ENCODE measurements around the gene TMEM144. TPM values are rescaled to one million over a fixed set of nuclear protein-coding genes. Genes with fewer than 3 reads are reported as not detected.
"Not testable (repeated sequence)": the region's sequence is repeated elsewhere in the genome, so short reads cannot be mapped to it uniquely, and the experiment has no call there.

Gene TMEM144
- total and polyA plus RNA-seq, 2 donors (not counting 1 experiment from before 2014, with no cell fraction given): 1.5 to 4.6 TPM

GRCh38 chr4:158227880-158228279 is 17.6 kb downstream of the TMEM144 start:
- H2AFZ ChIP-seq (ENCODE audit: low read length); H3K4me1 ChIP-seq (ENCODE audit: control insufficient read depth, extremely low read depth, insufficient read depth, low read length); H3K4me2 ChIP-seq (ENCODE audit: extremely low read depth, insufficient read depth, low read length); H3K9ac ChIP-seq (ENCODE audit: insufficient read depth, low read length); H3K27ac ChIP-seq (ENCODE audit: insufficient read depth, low read length); H4K20me1 ChIP-seq (ENCODE audit: control insufficient read depth, extremely low read depth, insufficient read depth, low read length); H3K4me3 ChIP-seq (replicated peaks in 1 of 4; ENCODE audit: control extremely low read depth in 1 of 4, insufficient read depth in 1 of 4, low read depth in 3 of 4, low read length in 4 of 4); DNase-seq (ENCODE audit: low read depth in 2 of 2); H3K36me3 ChIP-seq (ENCODE audit: control insufficient read depth, insufficient read depth, low read length); H3K27me3 ChIP-seq (ENCODE audit: control insufficient read depth, insufficient read depth, low read length); H3K79me2 ChIP-seq (ENCODE audit: control insufficient read depth, insufficient read depth, low read length); H3K9me3 ChIP-seq (ENCODE audit: control insufficient read depth, insufficient read depth, low read depth, low read length): not testable (repeated sequence)

- H3K4me3 ChIP-seq (replicated peaks in 1 of 4; ENCODE audit: control extremely low read depth in 1 of 4, insufficient read depth in 1 of 4, low read depth in 3 of 4, low read length in 4 of 4); H3K79me2 ChIP-seq (ENCODE audit: control insufficient read depth, insufficient read depth, low read length); H3K27me3 ChIP-seq (ENCODE audit: control insufficient read depth, insufficient read depth, low read length); H3K4me2 ChIP-seq (ENCODE audit: extremely low read depth, insufficient read depth, low read length); H2AFZ ChIP-seq (ENCODE audit: low read length); H3K9ac ChIP-seq (ENCODE audit: insufficient read depth, low read length); H4K20me1 ChIP-seq (ENCODE audit: control insufficient read depth, extremely low read depth, insufficient read depth, low read length); H3K27ac ChIP-seq (ENCODE audit: insufficient read depth, low read length); H3K4me1 ChIP-seq (ENCODE audit: control insufficient read depth, extremely low read depth, insufficient read depth, low read length); H3K9me3 ChIP-seq (ENCODE audit: control insufficient read depth, insufficient read depth, low read depth, low read length); H3K36me3 ChIP-seq (ENCODE audit: control insufficient read depth, insufficient read depth, low read length); DNase-seq (ENCODE audit: low read depth in 2 of 2): not testable (repeated sequence)
Observed at GRCh38 chr4:158228399-158228798, 18.1 kb downstream of the TMEM144 start.

GRCh38 chr4:158229768-158230167 is 19.5 kb downstream of the TMEM144 start:
- H3K9me3 ChIP-seq (ENCODE audit: control insufficient read depth, insufficient read depth, low read depth, low read length): no peaks in the 10 kb centered on the region
- H3K4me2 ChIP-seq (ENCODE audit: extremely low read depth, insufficient read depth, low read length): no peak overlapping the region
- no peak overlapping the region for H3K27ac ChIP-seq (ENCODE audit: insufficient read depth, low read length)
- no peak overlapping the region for H3K9ac ChIP-seq (ENCODE audit: insufficient read depth, low read length)
- H3K4me3 ChIP-seq (replicated peaks in 1 of 4; ENCODE audit: control extremely low read depth in 1 of 4, insufficient read depth in 1 of 4, low read depth in 3 of 4, low read length in 4 of 4): no peak overlapping the region
- H3K36me3 ChIP-seq (ENCODE audit: control insufficient read depth, insufficient read depth, low read length): no peaks in the 10 kb centered on the region
- H2AFZ ChIP-seq (ENCODE audit: low read length): no peak overlapping the region
- no peaks in the 10 kb centered on the region for H3K79me2 ChIP-seq (ENCODE audit: control insufficient read depth, insufficient read depth, low read length)
- no peak for TF ChIP-seq CTCF (conservative IDR thresholded peaks at IDR 0.05 in 1 of 2, IDR thresholded peaks at IDR 0.05 in 1 of 2; ENCODE audit: low read depth in 1 of 2, low read length in 2 of 2)
- no peak for TF ChIP-seq EZH2 (IDR thresholded peaks at IDR 0.05; ENCODE audit: low read length, missing control alignments)
- no peaks in the 10 kb centered on the region for H3K4me1 ChIP-seq (ENCODE audit: control insufficient read depth, extremely low read depth, insufficient read depth, low read length)
- DNase-seq (ENCODE audit: low read depth in 2 of 2): no peak
- no peaks in the 10 kb centered on the region for H4K20me1 ChIP-seq (ENCODE audit: control insufficient read depth, extremely low read depth, insufficient read depth, low read length)
- no peaks in the 10 kb centered on the region for H3K27me3 ChIP-seq (ENCODE audit: control insufficient read depth, insufficient read depth, low read length)

- Histone ChIP-seq H3K36me3 (ENCODE audit: control insufficient read depth, insufficient read depth, low read length) (no peaks in the 10 kb centered on the region), H3K79me2 (ENCODE audit: control insufficient read depth, insufficient read depth, low read length) (no peaks in the 10 kb centered on the region), H3K4me2 (ENCODE audit: extremely low read depth, insufficient read depth, low read length) (no peak overlapping the region), H2AFZ (ENCODE audit: low read length) (no peak overlapping the region), H3K27me3 (ENCODE audit: control insufficient read depth, insufficient read depth, low read length) (no peaks in the 10 kb centered on the region), H3K27ac (ENCODE audit: insufficient read depth, low read length) (no peak overlapping the region), H3K4me1 (ENCODE audit: control insufficient read depth, extremely low read depth, insufficient read depth, low read length) (no peaks in the 10 kb centered on the region), H4K20me1 (ENCODE audit: control insufficient read depth, extremely low read depth, insufficient read depth, low read length) (no peaks in the 10 kb centered on the region), H3K4me3 (replicated peaks in 1 of 4; ENCODE audit: control extremely low read depth in 1 of 4, insufficient read depth in 1 of 4, low read depth in 3 of 4, low read length in 4 of 4) (no peak overlapping the region), H3K9me3 (ENCODE audit: control insufficient read depth, insufficient read depth, low read depth, low read length) (no peaks in the 10 kb centered on the region), H3K9ac (ENCODE audit: insufficient read depth, low read length) (no peak overlapping the region)
- TF ChIP-seq CTCF (conservative IDR thresholded peaks at IDR 0.05 in 1 of 2, IDR thresholded peaks at IDR 0.05 in 1 of 2; ENCODE audit: low read depth in 1 of 2, low read length in 2 of 2): no peak
- TF ChIP-seq EZH2 (IDR thresholded peaks at IDR 0.05; ENCODE audit: low read length, missing control alignments): no peak
- no peak for DNase-seq (ENCODE audit: low read depth in 2 of 2)
Observed at GRCh38 chr4:158234671-158235070, 24.4 kb downstream of the TMEM144 start.
